Measurements from ENCODE around the gene RARS2. TPM values are rescaled to one million over a fixed set of nuclear protein-coding genes. Genes with fewer than 3 reads are reported as not detected.

The RARS2 gene
- total and polyA plus RNA-seq, 2 donors (not counting 3 experiments of a cell fraction or from before 2014, with no cell fraction given): 7.4 to 33.7 TPM

GRCh38 chr6:87586371-87587077 is 3.3 kb downstream of the RARS2 start:
- Histone ChIP-seq H3K4me1 (ENCODE audit: control insufficient read depth, extremely low read depth, insufficient read depth, low read length) (peaks cover 16% of the 10 kb centered on the region), H3K36me3 (ENCODE audit: control insufficient read depth in 2 of 2, extremely low read depth in 1 of 2, insufficient read depth in 2 of 2, low read length in 2 of 2) (peaks cover 0 to 2% of the 10 kb centered on the region in 2 experiments), H3K9me3 (replicated peaks; ENCODE audit: control insufficient read depth, insufficient read depth, low read length) (no peaks in the 10 kb centered on the region), H2AFZ (ENCODE audit: low read depth, low read length) (no peak overlapping the region), H3K9me1 (replicated peaks; ENCODE audit: control insufficient read depth, extremely low read depth, insufficient read depth, low read length) (no peaks in the 10 kb centered on the region), H3K79me2 (ENCODE audit: control insufficient read depth, insufficient read depth, low read length) (peaks cover 81% of the 10 kb centered on the region), H3K4me3 (replicated peaks in 1 of 3; ENCODE audit: insufficient read depth in 1 of 3, low read depth in 1 of 3, low read length in 3 of 3) (no peak overlapping the region), H3K4me2 (ENCODE audit: insufficient read depth, low read length) (no peak overlapping the region), H3K27me3 (ENCODE audit: control insufficient read depth in 2 of 2, insufficient read depth in 2 of 2, low read length in 2 of 2) (no peaks in the 10 kb centered on the region), H3K27ac (ENCODE audit: insufficient read depth, low read depth, low read length) (no peak overlapping the region), H4K20me1 (replicated peaks; ENCODE audit: control insufficient read depth, extremely low read depth, insufficient read depth, low read length) (no peaks in the 10 kb centered on the region), H3K9ac (replicated peaks; ENCODE audit: extremely low read depth, insufficient read depth, low read length) (no peak overlapping the region)
- POLR2A ChIA-PET: no interaction called here
- no peak for FAIRE-seq
- TF ChIP-seq EZH2 (IDR thresholded peaks at IDR 0.05; ENCODE audit: borderline replicate concordance, low read depth, low read length, severe bottlenecking): no peak
- CTCF ChIA-PET: interaction anchor here (0.9 kb wide), 1 partner anchor 30 kb away, joined by 3 read pairs; no protein-coding TSS in a partner anchor
- dilution Hi-C loops (cut with MboI; ENCODE audit: extremely low pct_ligation_motif_present, low sequenced_read_pairs) (no loop called here), intact Hi-C loops (cut with micrococcal nuclease) (loop anchor here (10.0 kb wide), 1 partner anchor 432 kb away; the partner anchor contains the start of gene ZNF292)
- DNase-seq (ENCODE audit: low read depth, low spot score): no peak
- no TSS peak for BruUV-seq (replicated peaks)

GRCh38 chr6:87583822-87584221 is 6.0 kb downstream of the RARS2 start:
- H3K9ac ChIP-seq (replicated peaks; ENCODE audit: extremely low read depth, insufficient read depth, low read length): no peak overlapping the region
- no peaks in the 10 kb centered on the region for H3K9me1 ChIP-seq (replicated peaks; ENCODE audit: control insufficient read depth, extremely low read depth, insufficient read depth, low read length)
- POLR2A ChIA-PET: no interaction called here
- dilution Hi-C loops (cut with MboI; ENCODE audit: extremely low pct_ligation_motif_present, low sequenced_read_pairs): no loop called here
- no peaks in the 10 kb centered on the region for H3K9me3 ChIP-seq (replicated peaks; ENCODE audit: control insufficient read depth, insufficient read depth, low read length)
- H3K36me3 ChIP-seq (ENCODE audit: control insufficient read depth in 2 of 2, extremely low read depth in 1 of 2, insufficient read depth in 2 of 2, low read length in 2 of 2): peaks cover 0 to 3% of the 10 kb centered on the region in 2 experiments
- no peak overlapping the region for H2AFZ ChIP-seq (ENCODE audit: low read depth, low read length)
- H4K20me1 ChIP-seq (replicated peaks; ENCODE audit: control insufficient read depth, extremely low read depth, insufficient read depth, low read length): no peaks in the 10 kb centered on the region
- H3K79me2 ChIP-seq (ENCODE audit: control insufficient read depth, insufficient read depth, low read length): peaks cover 69% of the 10 kb centered on the region
- CTCF ChIA-PET: no interaction called here
- TF ChIP-seq POLR2A (IDR thresholded peaks at IDR 0.05; ENCODE audit: low read depth, low read length) (no peak), MAX (IDR thresholded peaks at IDR 0.05; ENCODE audit: insufficient read depth, insufficient read length) (no peak), JUN (IDR thresholded peaks at IDR 0.05; ENCODE audit: borderline replicate concordance, insufficient read depth, insufficient read length, low read depth) (no peak), EZH2 (IDR thresholded peaks at IDR 0.05; ENCODE audit: borderline replicate concordance, low read depth, low read length, severe bottlenecking) (no peak), GATA2 (IDR thresholded peaks at IDR 0.05; ENCODE audit: insufficient read depth, insufficient read length, low read depth, low read length) (no peak), CTCF (IDR thresholded peaks at IDR 0.05; ENCODE audit: extremely low read depth in 1 of 2, insufficient read depth in 1 of 2, low read depth in 1 of 2, low read length in 2 of 2) (no peak), MYC (IDR thresholded peaks at IDR 0.05; ENCODE audit: low read depth, low read length) (no peak), POLR2AphosphoS5 (IDR thresholded peaks at IDR 0.05; ENCODE audit: insufficient read depth, low read depth, low read length) (no peak), FOS (IDR thresholded peaks at IDR 0.05; ENCODE audit: borderline replicate concordance, insufficient read depth, low read length) (no peak)
- H3K4me2 ChIP-seq (ENCODE audit: insufficient read depth, low read length): no peak overlapping the region
- no peak overlapping the region for H3K27ac ChIP-seq (ENCODE audit: insufficient read depth, low read depth, low read length)
- peaks cover 7% of the 10 kb centered on the region for H3K4me1 ChIP-seq (ENCODE audit: control insufficient read depth, extremely low read depth, insufficient read depth, low read length)
- FAIRE-seq: no peak
- intact Hi-C loops (cut with micrococcal nuclease): loop anchor here (10.0 kb wide), 1 partner anchor 429 kb away; the partner anchor contains the start of gene ZNF292
- H3K27me3 ChIP-seq (ENCODE audit: control insufficient read depth in 2 of 2, insufficient read depth in 2 of 2, low read length in 2 of 2): no peaks in the 10 kb centered on the region
- DNase-seq (ENCODE audit: low read depth, low spot score): no peak
- H3K4me3 ChIP-seq (replicated peaks in 1 of 3; ENCODE audit: insufficient read depth in 1 of 3, low read depth in 1 of 3, low read length in 3 of 3): no peak overlapping the region
- no TSS peak for BruUV-seq (replicated peaks)
